Stimulated activated CD8-positive, alpha-beta memory T cell treated with anti-CD3 and anti-CD28 coated beads, Interleukin-4, amount 100 ng/mL, for 24 hours (primary cell): ENCODE measurements around the gene C1QTNF2.

Experiments used
- DNase-seq: peaks from one replicate; pipeline ENCODE4 v3.0.0-alpha.2; 2020; ENCODE audit warnings: low read depth

Gene C1QTNF2

GRCh38 chr5:160369990-160370712, at the start of gene C1QTNF2:
TSS of gene C1QTNF2 (minus strand) at chr5:160370626. CDS start at chr5:160355011, 15,615 bp downstream.
- DNase-seq = no peak

GRCh38 chr5:160420331-160420610, 49.8 kb upstream of the C1QTNF2 start:
- DNase-seq = no peak

GRCh38 chr5:160419458-160420330, 49.3 kb upstream of the C1QTNF2 start:
- no peak for DNase-seq

- DNase-seq = peak; percentile 93
Measured at GRCh38 chr5:160418561-160419457, 48.4 kb upstream of the C1QTNF2 start, which contains the start of gene SLU7. TSS of gene SLU7 (minus strand) at chr5:160419081. CDS start at chr5:160415294, 3,787 bp downstream.

GRCh38 chr5:160399402-160400353, 29.3 kb upstream of the C1QTNF2 start, which contains the start of gene FAM200C:
TSS of gene FAM200C (minus strand) at chr5:160400054. CDS start at chr5:160395490, 4,564 bp downstream.
- DNase-seq = peak; percentile 59

- DNase-seq = no peak
Measured at GRCh38 chr5:160398806-160399205, 28.4 kb upstream of the C1QTNF2 start.

GRCh38 chr5:160397492-160397891, 27.1 kb upstream of the C1QTNF2 start:
- DNase-seq = no peak

GRCh38 chr5:160395111-160395510, 24.7 kb upstream of the C1QTNF2 start:
- DNase-seq = no peak

GRCh38 chr5:160390787-160391696, 20.6 kb upstream of the C1QTNF2 start:
- DNase-seq = no peak

- DNase-seq = no peak
Measured at GRCh38 chr5:160387445-160387844, 17.0 kb upstream of the C1QTNF2 start.

GRCh38 chr5:160385496-160385895, 15.1 kb upstream of the C1QTNF2 start:
- DNase-seq = no peak

- no peak for DNase-seq
Measured at GRCh38 chr5:160384681-160385080, 14.3 kb upstream of the C1QTNF2 start.

GRCh38 chr5:160382346-160382745, 11.9 kb upstream of the C1QTNF2 start:
- no peak for DNase-seq

GRCh38 chr5:160380041-160380440, 9.6 kb upstream of the C1QTNF2 start:
- no peak for DNase-seq

GRCh38 chr5:160379511-160379910, 9.1 kb upstream of the C1QTNF2 start:
- no peak for DNase-seq

GRCh38 chr5:160378330-160378729, 7.9 kb upstream of the C1QTNF2 start:
- no peak for DNase-seq

GRCh38 chr5:160377651-160378050, 7.2 kb upstream of the C1QTNF2 start:
- DNase-seq = no peak

- DNase-seq = no peak
Measured at GRCh38 chr5:160376416-160376815, 6.0 kb upstream of the C1QTNF2 start.

- no peak for DNase-seq
Measured at GRCh38 chr5:160375701-160376100, 5.3 kb upstream of the C1QTNF2 start.

- no peak for DNase-seq
Measured at GRCh38 chr5:160375166-160375565, 4.7 kb upstream of the C1QTNF2 start.
